ENCODE measurements around the gene TNPO2.

TNPO2 gene

DNA sequence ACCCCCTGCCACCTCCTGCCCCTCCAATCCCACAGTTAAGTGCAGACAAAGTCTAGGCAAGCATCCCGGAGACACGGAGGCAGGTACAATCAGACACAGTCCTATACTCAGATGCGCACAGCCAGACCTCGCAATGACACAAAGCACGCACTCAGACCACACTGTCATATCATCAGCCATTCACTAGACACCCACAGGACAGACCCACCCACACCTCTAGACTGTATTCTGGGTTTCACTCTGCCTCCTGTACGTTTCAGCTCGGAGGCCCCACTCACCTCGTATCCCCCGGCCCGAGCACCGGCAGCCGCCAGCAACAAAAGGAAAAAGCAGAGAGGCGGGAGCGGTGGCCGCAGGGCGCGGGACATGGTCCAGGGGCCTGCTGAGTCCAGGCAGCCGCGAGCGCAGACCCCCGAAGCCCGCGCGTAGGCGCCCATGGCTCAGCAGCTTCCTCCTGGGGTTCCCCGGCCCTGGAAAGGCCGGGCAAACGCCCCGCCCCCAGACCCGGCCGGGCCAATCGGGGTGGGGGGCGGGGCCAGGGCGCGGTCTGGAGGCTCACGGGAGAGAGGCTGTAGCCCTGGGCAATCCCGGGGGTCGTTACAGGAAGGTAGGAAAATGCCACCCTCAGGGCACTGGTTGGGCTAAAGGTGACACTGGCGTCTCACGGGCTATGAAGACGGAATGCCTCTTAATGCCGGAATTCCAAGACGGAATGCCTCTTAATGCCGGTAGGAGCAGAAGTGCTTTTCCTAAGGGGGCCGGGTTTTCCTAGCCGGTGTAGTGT lies 57.3 kb downstream of the TNPO2 start, which contains the start of the genes MAN2B1 and WDR83 (continued):
- TF ChIP-seq, protein P1, sequence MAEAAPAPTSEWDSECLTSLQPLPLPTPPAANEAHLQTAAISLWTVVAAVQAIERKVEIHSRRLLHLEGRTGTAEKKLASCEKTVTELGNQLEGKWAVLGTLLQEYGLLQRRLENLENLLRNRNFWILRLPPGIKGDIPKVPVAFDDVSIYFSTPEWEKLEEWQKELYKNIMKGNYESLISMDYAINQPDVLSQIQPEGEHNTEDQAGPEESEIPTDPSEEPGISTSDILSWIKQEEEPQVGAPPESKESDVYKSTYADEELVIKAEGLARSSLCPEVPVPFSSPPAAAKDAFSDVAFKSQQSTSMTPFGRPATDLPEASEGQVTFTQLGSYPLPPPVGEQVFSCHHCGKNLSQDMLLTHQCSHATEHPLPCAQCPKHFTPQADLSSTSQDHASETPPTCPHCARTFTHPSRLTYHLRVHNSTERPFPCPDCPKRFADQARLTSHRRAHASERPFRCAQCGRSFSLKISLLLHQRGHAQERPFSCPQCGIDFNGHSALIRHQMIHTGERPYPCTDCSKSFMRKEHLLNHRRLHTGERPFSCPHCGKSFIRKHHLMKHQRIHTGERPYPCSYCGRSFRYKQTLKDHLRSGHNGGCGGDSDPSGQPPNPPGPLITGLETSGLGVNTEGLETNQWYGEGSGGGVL (tag by site-specific recombination; IDR thresholded peaks at IDR 0.05) = peak; percentile 31; the same call in 1 of the 2 replicates
- TF ChIP-seq ZNF529 (tag by site-specific recombination; IDR thresholded peaks at IDR 0.05; ENCODE audit: insufficient replicate concordance) (no peak), SALL2 (tag by site-specific recombination; IDR thresholded peaks at IDR 0.05; ENCODE audit: borderline replicate concordance) (no peak), ZNF223 (tag by site-specific recombination; IDR thresholded peaks at IDR 0.05) (no peak), ZNF610 (tag by site-specific recombination; IDR thresholded peaks at IDR 0.05; ENCODE audit: borderline replicate concordance) (no peak), KLF10 (tag by site-specific recombination; IDR thresholded peaks at IDR 0.05) (peak; percentile 94), ZBTB20 (tag by site-specific recombination; IDR thresholded peaks at IDR 0.05) (peak; percentile 88), ZNF830 (tag by site-specific recombination; IDR thresholded peaks at IDR 0.05; ENCODE audit: low read depth) (no peak), ZBTB21 (tag by site-specific recombination; IDR thresholded peaks at IDR 0.05) (no peak), IKZF3 (tag by site-specific recombination; IDR thresholded peaks at IDR 0.05) (peak; percentile 87), ZNF624 (tag by site-specific recombination; IDR thresholded peaks at IDR 0.05) (no peak), ZXDB (tag by site-specific recombination; IDR thresholded peaks at IDR 0.05) (peak; percentile 78), HOXA7 (CRISPR knock-in tag; IDR thresholded peaks at IDR 0.05; ENCODE audit: borderline replicate concordance) (no peak), ZNF404 (tag by site-specific recombination; IDR thresholded peaks at IDR 0.05) (no peak), ZNF394 (tag by site-specific recombination; IDR thresholded peaks at IDR 0.05; ENCODE audit: borderline replicate concordance) (no peak), ZNF521 (tag by site-specific recombination; IDR thresholded peaks at IDR 0.05) (no peak), ZNF221 (tag by site-specific recombination; IDR thresholded peaks at IDR 0.05; ENCODE audit: borderline replicate concordance) (no peak), ZBTB7A (tag by site-specific recombination; IDR thresholded peaks at IDR 0.05; ENCODE audit: low read depth) (peak; percentile 53; the same call in 1 of the 2 replicates), MZF1 (tag by site-specific recombination; IDR thresholded peaks at IDR 0.05; ENCODE audit: borderline replicate concordance) (no peak), MYNN (tag by site-specific recombination; IDR thresholded peaks at IDR 0.05; ENCODE audit: borderline replicate concordance) (no peak), ZBTB17 (tag by site-specific recombination; IDR thresholded peaks at IDR 0.05) (peak; percentile 21; the same call in 1 of the 2 replicates), ZBTB8A (tag by site-specific recombination; IDR thresholded peaks at IDR 0.05) (peak; percentile 58; the same call in 1 of the 2 replicates), SP3 (tag by site-specific recombination; IDR thresholded peaks at IDR 0.05) (peak; percentile 62), GLI4 (tag by site-specific recombination; IDR thresholded peaks at IDR 0.05) (no peak), ZEB2 (tag by site-specific recombination; IDR thresholded peaks at IDR 0.05) (peak; percentile 12; the same call in 1 of the 2 replicates), ZNF544 (tag by site-specific recombination; IDR thresholded peaks at IDR 0.05) (no peak)
- TF ChIP-seq, protein P2, sequence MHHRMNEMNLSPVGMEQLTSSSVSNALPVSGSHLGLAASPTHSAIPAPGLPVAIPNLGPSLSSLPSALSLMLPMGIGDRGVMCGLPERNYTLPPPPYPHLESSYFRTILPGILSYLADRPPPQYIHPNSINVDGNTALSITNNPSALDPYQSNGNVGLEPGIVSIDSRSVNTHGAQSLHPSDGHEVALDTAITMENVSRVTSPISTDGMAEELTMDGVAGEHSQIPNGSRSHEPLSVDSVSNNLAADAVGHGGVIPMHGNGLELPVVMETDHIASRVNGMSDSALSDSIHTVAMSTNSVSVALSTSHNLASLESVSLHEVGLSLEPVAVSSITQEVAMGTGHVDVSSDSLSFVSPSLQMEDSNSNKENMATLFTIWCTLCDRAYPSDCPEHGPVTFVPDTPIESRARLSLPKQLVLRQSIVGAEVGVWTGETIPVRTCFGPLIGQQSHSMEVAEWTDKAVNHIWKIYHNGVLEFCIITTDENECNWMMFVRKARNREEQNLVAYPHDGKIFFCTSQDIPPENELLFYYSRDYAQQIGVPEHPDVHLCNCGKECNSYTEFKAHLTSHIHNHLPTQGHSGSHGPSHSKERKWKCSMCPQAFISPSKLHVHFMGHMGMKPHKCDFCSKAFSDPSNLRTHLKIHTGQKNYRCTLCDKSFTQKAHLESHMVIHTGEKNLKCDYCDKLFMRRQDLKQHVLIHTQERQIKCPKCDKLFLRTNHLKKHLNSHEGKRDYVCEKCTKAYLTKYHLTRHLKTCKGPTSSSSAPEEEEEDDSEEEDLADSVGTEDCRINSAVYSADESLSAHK (tag by site-specific recombination; IDR thresholded peaks at IDR 0.05) = no peak
- TF ChIP-seq, protein P3, sequence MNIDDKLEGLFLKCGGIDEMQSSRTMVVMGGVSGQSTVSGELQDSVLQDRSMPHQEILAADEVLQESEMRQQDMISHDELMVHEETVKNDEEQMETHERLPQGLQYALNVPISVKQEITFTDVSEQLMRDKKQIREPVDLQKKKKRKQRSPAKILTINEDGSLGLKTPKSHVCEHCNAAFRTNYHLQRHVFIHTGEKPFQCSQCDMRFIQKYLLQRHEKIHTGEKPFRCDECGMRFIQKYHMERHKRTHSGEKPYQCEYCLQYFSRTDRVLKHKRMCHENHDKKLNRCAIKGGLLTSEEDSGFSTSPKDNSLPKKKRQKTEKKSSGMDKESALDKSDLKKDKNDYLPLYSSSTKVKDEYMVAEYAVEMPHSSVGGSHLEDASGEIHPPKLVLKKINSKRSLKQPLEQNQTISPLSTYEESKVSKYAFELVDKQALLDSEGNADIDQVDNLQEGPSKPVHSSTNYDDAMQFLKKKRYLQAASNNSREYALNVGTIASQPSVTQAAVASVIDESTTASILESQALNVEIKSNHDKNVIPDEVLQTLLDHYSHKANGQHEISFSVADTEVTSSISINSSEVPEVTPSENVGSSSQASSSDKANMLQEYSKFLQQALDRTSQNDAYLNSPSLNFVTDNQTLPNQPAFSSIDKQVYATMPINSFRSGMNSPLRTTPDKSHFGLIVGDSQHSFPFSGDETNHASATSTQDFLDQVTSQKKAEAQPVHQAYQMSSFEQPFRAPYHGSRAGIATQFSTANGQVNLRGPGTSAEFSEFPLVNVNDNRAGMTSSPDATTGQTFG (tag by site-specific recombination; IDR thresholded peaks at IDR 0.05; ENCODE audit: borderline replicate concordance) = no peak
- TF ChIP-seq, protein P4, sequence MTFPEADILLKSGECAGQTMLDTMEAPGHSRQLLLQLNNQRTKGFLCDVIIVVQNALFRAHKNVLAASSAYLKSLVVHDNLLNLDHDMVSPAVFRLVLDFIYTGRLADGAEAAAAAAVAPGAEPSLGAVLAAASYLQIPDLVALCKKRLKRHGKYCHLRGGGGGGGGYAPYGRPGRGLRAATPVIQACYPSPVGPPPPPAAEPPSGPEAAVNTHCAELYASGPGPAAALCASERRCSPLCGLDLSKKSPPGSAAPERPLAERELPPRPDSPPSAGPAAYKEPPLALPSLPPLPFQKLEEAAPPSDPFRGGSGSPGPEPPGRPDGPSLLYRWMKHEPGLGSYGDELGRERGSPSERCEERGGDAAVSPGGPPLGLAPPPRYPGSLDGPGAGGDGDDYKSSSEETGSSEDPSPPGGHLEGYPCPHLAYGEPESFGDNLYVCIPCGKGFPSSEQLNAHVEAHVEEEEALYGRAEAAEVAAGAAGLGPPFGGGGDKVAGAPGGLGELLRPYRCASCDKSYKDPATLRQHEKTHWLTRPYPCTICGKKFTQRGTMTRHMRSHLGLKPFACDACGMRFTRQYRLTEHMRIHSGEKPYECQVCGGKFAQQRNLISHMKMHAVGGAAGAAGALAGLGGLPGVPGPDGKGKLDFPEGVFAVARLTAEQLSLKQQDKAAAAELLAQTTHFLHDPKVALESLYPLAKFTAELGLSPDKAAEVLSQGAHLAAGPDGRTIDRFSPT (tag by site-specific recombination; IDR thresholded peaks at IDR 0.05) = peak; percentile 78
